Gastroesophageal sphincter (tissue), 4 donors: Measurements from ENCODE around the gene ARL5C. TPM values are rescaled to one million over a fixed set of nuclear protein-coding genes. Genes with fewer than 3 reads are reported as not detected.
A peak's percentile ranks its signal among the peaks of the same experiment; 100 is the strongest.

ENCODE experiments used
- ATAC-seq: fragments of 150-250 bp; one replicate; pipeline ENCODE4 v1.9.1; 2016; ENCODE audit warnings: mild to moderate bottlenecking, moderate library complexity
- H3K27ac ChIP-seq, 4 donors: fragments of 200-600 bp; sonication (generic) in 3 of 4; 1 replicate in 3 of 4; 2 replicates in 1 of 4; pipeline ENCODE4 v1.5.1; 2016 to 2019
- H3K27me3 ChIP-seq: fragments of 200-600 bp; sonication (generic); one replicate; pipeline ENCODE4 v1.5.1; 2019
- H3K36me3 ChIP-seq, 2 donors: fragments of 200-600 bp; sonication (generic); one replicate each; pipeline ENCODE4 v1.5.1; 2019; ENCODE audit warnings: control low read depth in 1 of 2
- H3K4me1 ChIP-seq, 3 donors: fragments of 200-600 bp; sonication (generic); 1 replicate in 2 of 3; 2 replicates in 1 of 3; pipeline ENCODE4 v1.5.1; 2016 to 2019; ENCODE audit warnings: control low read depth in 2 of 3
- H3K4me3 ChIP-seq, 2 donors: fragments of 200-600 bp; sonication (generic); one replicate each; pipeline ENCODE4 v1.5.1; 2019; ENCODE audit warnings: mild to moderate bottlenecking in 1 of 2, moderate library complexity in 1 of 2
- H3K9me3 ChIP-seq, 3 donors: fragments of 200-600 bp; sonication (generic); one replicate each; pipeline ENCODE4 v1.5.1; 2017 to 2019; ENCODE audit warnings: control low read depth in 2 of 3
- CTCF ChIP-seq, 4 experiments: fragments of 200-600 bp in 2 of 4; fragments of 450-650 bp in 2 of 4; sonication (generic) in 1 of 4; IDR thresholded peaks; one replicate each; pipeline ENCODE4 v1.5.1; 2017 to 2019; ENCODE audit warnings: antibody characterized with exemption in 4 of 4, mild to moderate bottlenecking in 2 of 4, moderate library complexity in 2 of 4
- EP300 ChIP-seq: sonication (generic); formaldehyde crosslinking; IDR thresholded peaks from one replicate; pipeline ENCODE4 v1.6.1; 2017; ENCODE audit warnings: antibody characterized with exemption, mild to moderate bottlenecking
- POLR2A ChIP-seq, 2 donors: fragments of 450-650 bp; IDR thresholded peaks; one replicate each; pipeline ENCODE4 v1.6.1; 2017; ENCODE audit warnings: antibody characterized with exemption in 2 of 2, mild to moderate bottlenecking in 2 of 2, moderate library complexity in 1 of 2
- POLR2AphosphoS5 ChIP-seq: sonication (generic); formaldehyde crosslinking; IDR thresholded peaks from one replicate; pipeline ENCODE4 v1.6.1; 2017; ENCODE audit warnings: antibody characterized with exemption
- WGBS, 2 donors: methylation state at CpG; one replicate each; pipeline ENCODE4 v1.1.5; 2018; ENCODE audit warnings: low coverage in 1 of 2; 5-methylcytosine and 5-hydroxymethylcytosine counted together
- total RNA-seq, 4 donors: library from RNA; depleted of rRNA; stranded (reverse); fragments of >200 nt; gene quantifications; one replicate each; pipeline ENCODE4 v1.1.0, GENCODE V29; 2016

The ARL5C gene
- total RNA-seq, 4 donors from 2014 or later = not detected

GRCh38 chr17:39144416-39144840 lies 21.5 kb downstream of the ARL5C start:
- Histone ChIP-seq H3K9me3 (no peaks in the 10 kb centered on the region), H3K36me3 (no peaks in the 10 kb centered on the region), H3K4me3 (no peak overlapping the region), H3K27me3 (peaks cover 7% of the 10 kb centered on the region), H3K4me1 (peaks cover 0 to 31% (median 11%) of the 10 kb centered on the region in 3 donors), H3K27ac (peak overlapping the region in 3 of 4 donors; percentile 78 to 80 (median 79))
- WGBS, 2 donors = no CpG with 5 or more reads among the region's 9 CpGs
- peak; percentile 76 for TF ChIP-seq POLR2AphosphoS5
- TF ChIP-seq CTCF (IDR thresholded peaks at IDR 0.05) = no peak
- no peak for TF ChIP-seq EP300
- no peak for TF ChIP-seq POLR2A (IDR thresholded peaks at IDR 0.05)
- peak; percentile 83 for ATAC-seq

- no peaks in the 10 kb centered on the region for H3K9me3 ChIP-seq
- H3K27ac ChIP-seq = peak overlapping the region in 3 of 4 donors; percentile 78 to 80 (median 79)
- ATAC-seq = peak; percentile 65
- TF ChIP-seq POLR2AphosphoS5 (no peak), POLR2A (IDR thresholded peaks at IDR 0.05) (no peak), EP300 (no peak), CTCF (IDR thresholded peaks at IDR 0.05) (no peak)
- peaks cover 0 to 26% (median 11%) of the 10 kb centered on the region in 3 donors for H3K4me1 ChIP-seq
- 33 to 66% methylated on average over 1 to 2 of the region's 7 CpGs for WGBS, 2 donors
- H3K36me3 ChIP-seq = no peaks in the 10 kb centered on the region
- peaks cover 7% of the 10 kb centered on the region for H3K27me3 ChIP-seq
- H3K4me3 ChIP-seq = no peak overlapping the region
These were observed 22.3 kb downstream of the ARL5C start for GRCh38 chr17:39143552-39144093.

- Histone ChIP-seq H3K36me3 (no peaks in the 10 kb centered on the region), H3K4me1 (peaks cover 0 to 26% (median 11%) of the 10 kb centered on the region in 3 donors), H3K9me3 (no peaks in the 10 kb centered on the region), H3K4me3 (no peak overlapping the region), H3K27ac (no peak overlapping the region), H3K27me3 (no peaks in the 10 kb centered on the region)
- TF ChIP-seq POLR2A (IDR thresholded peaks at IDR 0.05) = no peak
- WGBS, 2 donors = 74 to 76% methylated on average over 4 to 10 of the region's 11 CpGs
- ATAC-seq = no peak
These were observed 23.9 kb downstream of the ARL5C start for GRCh38 chr17:39141915-39142664.

GRCh38 chr17:39141294-39141693 lies 24.7 kb downstream of the ARL5C start:
- TF ChIP-seq EP300 (no peak), POLR2AphosphoS5 (no peak), CTCF (IDR thresholded peaks at IDR 0.05) (no peak), POLR2A (IDR thresholded peaks at IDR 0.05) (no peak)
- no peak for ATAC-seq
- H3K36me3 ChIP-seq = no peaks in the 10 kb centered on the region
- no peak overlapping the region for H3K27ac ChIP-seq
- WGBS, 2 donors = 91 to 95% methylated on average over 4 to 5 of the region's 5 CpGs
- H3K4me1 ChIP-seq = peaks cover 0 to 26% (median 11%) of the 10 kb centered on the region in 3 donors
- no peak overlapping the region for H3K4me3 ChIP-seq
- no peaks in the 10 kb centered on the region for H3K27me3 ChIP-seq
- no peaks in the 10 kb centered on the region for H3K9me3 ChIP-seq

- 100% methylated on average over 1 of the region's 9 CpGs; no CpG with 5 or more reads in 1 of the 2 donors for WGBS, 2 donors
- no peak for ATAC-seq
- Histone ChIP-seq H3K27me3 (no peaks in the 10 kb centered on the region), H3K27ac (no peak overlapping the region), H3K4me1 (peaks cover 0 to 15% (median 11%) of the 10 kb centered on the region in 3 donors), H3K4me3 (no peak overlapping the region), H3K36me3 (no peaks in the 10 kb centered on the region), H3K9me3 (no peaks in the 10 kb centered on the region)
- TF ChIP-seq POLR2A (IDR thresholded peaks at IDR 0.05) (no peak), POLR2AphosphoS5 (no peak), EP300 (no peak), CTCF (IDR thresholded peaks at IDR 0.05) (no peak)
These were observed 26.4 kb downstream of the ARL5C start for GRCh38 chr17:39139561-39139960.
